HG02840 (cell line): ENCODE results near the gene GLDN.
"Not testable (repeated sequence)": the region's sequence is repeated elsewhere in the genome, so short reads cannot be mapped to it uniquely, and the experiment has no call there.

ENCODE experiments used
- ATAC-seq: cut with Tn5 transposase; IDR thresholded peaks from one replicate; pipeline ENCODE4 v1.9.1; 2021; ENCODE audit warnings: mild to moderate bottlenecking, moderate library complexity, moderate number of reproducible peaks; ENCODE audit not compliant: unreplicated experiment, low FRiP score

The GLDN gene

DNA sequence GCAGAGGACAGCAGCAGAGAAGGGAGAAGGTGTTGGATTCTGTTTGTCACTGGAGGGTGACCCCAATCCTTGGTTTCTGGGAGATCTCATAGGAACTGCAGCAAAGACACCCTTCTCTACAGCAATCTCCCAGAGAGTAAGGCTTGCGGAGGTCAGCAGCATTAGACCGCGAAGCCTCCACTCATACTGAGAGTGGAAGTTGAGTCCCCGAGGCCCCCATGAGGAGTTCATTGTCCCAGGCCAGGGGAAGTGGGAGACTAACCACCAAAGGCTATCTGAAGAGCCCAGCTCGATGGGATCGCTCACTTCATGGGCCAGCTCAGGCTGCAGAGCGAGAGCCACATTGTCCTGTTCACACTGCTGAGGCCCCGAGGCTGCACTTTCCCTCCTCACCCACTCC, 44.6 kb downstream of the GLDN start:
- ATAC-seq = no peak

DNA sequence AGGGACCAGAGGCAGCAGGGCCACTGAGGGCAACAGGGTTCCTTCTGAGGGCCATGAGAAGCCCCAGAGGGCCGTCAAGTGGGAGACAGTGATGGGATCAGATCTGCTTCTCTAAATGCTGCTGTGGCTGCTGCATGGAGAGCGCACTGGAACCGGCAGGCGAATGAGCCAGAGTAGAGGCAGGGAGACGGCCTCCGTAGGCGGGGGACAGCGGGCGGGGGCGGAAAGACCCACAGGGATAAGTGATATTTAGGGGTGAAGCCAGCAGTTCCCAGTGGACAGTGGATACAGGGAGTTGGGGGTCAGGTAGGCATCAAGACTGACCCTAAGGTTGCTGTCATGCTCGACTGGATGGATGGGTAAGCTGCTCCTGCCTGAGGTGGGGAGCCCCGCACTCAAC, 45.0 kb downstream of the GLDN start:
- ATAC-seq = no peak

DNA sequence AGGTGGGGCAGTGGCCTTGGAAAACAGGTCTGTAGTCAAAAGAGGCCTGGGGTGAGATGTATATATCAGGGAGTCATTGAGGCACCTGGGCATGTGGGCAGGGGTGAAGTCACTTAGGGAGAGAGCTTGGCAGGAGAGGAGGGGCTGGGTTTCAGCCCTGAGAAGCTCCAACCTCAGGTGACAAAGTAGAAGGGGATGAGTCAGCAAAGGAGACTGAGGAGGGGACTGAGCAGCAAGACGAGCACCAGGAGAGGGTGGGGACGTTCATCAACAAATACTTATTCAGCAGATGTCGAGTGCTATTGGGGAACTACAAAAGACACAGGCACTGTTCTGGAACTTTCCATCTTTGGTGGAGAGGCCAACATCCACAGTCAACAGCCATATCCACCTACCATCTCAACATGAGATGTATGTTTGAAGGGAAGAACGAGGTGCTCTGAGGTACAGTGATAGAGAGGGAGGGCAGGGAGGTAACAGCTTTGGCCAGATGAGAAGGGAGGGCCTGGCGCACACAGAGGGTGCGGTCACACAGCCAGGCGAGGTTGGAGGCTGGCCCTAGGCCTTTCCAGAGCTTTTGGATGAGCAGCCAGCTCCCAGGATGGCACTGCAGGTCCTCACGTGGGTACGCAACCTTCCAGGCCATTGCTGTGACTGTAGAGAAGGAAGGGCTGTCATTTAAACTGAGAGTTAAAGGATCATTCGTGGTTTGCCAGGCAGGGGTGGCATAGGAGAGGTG, 45.7 kb downstream of the GLDN start:
- no peak for ATAC-seq

DNA sequence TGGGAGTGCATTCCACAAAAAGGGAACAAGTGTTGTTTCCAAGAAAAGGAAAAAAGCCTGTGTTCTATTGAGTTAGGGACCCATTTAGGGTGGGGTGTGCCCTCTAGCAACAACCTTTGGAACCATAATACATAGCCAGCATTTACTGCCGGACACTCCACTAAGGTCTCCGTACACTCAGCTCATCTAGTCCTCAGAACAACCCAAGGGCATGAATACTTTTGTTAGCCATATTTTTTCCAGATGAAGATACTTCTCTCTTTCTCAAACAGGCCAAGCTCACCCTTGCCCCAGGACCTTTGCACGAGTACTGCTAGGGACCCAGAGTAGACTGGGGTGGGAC, 46.2 kb downstream of the GLDN start:
- ATAC-seq = no peak

DNA sequence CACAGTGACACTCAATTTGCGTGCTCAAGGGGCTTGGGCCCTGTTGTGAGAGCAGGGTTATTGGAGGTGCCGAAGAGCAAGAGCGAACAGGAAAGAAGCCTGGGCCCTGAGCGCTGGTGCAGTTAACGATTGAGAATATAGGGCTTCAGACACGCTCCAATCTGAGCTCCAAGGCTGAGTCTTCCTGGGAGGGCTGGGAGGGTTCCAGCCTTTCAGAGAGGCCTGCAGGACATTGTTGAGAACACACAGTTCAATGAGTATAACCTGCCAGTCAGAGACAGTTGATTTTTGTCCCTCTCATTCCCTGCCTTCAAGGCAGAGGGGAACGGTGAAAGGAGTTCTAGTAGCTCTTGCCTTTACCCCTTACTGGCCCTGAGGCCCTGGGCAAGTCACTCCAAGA, 47.3 kb downstream of the GLDN start:
- no peak for ATAC-seq

DNA sequence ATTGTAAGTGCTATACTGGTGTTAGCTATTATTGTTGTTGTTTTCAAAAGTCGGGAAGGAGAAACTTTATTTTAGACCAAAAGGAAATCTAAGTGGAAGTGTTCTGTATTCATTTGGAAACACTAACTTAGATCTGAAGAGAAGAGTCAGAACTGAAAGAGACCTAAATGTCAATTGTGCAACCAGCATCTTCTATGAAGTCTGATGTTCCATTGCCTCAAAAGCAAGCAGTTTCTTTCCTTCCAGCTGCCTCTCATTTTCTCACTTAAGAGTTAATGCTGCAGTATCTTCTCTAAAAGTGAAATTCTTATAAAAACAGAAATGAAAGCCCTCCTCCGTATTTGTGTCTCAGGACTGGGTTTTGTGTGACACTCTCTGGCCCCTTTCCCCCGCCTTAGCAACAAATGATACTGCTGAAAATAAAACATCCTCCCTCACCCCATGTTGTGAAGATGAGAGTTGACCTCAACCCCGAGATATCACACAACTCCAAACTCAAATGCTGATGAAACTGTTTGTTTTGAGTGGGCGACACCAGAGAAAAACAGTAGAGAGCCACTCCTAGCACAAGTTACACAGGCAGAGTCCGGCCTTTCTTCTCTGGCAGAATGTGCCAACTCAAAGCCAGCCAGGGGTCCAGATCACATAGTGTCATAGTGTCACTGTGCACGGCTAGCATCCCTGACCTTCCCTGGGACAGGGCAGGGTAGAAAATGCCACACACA, 48.9 kb downstream of the GLDN start:
- no peak for ATAC-seq

DNA sequence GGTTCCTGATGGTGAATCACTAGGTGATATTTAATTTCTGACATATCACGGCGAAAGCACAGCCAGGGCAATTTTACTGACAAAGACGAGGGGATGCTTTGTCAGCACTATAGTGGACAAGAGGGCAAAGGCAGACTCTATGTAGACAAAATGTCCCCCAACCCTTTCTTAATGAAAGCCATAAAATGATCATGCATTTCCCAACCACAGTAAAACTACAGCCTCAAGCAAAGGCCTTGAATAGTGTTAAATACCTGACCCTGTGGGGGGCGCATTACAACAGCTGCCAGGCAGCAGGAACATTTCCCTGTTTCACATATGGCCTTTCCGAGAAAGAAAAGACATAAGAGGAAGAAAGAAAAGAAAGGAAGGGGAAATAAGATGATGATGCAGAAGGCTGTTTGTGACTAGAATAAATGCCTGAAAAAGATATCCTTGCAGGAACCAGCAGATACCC, 49.5 kb downstream of the GLDN start:
- no peak for ATAC-seq

DNA sequence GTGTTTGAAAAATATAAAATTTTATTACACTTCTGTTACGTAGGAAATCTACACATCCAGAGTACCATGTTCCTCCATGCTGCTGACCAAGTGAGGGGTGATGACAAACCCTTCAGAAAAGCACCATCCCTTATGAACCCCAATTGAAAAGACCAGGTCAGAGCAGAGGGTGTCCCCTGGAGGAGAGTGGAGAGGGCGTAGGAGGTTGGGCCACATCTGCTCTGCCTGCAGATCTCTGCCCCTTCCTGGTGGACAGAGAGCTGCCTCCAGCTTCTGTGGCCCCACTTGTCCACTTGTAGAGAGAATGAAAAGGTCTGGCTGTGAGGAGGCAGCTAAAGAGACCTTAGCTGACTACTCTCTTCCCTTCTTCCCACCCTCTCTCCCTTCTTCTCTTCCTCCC, 55.5 kb downstream of the GLDN start:
- ATAC-seq = no peak

DNA sequence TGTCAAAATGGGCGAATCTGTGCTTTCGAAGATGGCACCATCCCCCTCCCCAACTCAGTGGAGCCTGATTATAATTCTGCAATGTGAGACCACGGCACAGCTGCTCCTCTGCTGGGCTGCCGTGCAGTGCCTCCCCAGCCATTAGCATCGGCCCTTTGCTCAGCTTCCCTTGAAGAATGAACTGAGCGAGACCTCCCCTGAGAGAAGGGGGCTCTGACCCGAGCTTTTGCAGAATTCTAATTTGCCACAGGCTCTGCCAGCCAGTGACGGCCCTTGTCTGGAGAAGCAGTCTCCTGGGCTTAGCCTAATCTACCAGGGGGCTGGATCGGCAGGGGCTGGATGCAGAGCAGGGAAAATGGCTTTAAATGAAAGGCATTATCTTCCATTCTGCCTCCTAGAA, 57.2 kb downstream of the GLDN start:
- no peak for ATAC-seq

DNA sequence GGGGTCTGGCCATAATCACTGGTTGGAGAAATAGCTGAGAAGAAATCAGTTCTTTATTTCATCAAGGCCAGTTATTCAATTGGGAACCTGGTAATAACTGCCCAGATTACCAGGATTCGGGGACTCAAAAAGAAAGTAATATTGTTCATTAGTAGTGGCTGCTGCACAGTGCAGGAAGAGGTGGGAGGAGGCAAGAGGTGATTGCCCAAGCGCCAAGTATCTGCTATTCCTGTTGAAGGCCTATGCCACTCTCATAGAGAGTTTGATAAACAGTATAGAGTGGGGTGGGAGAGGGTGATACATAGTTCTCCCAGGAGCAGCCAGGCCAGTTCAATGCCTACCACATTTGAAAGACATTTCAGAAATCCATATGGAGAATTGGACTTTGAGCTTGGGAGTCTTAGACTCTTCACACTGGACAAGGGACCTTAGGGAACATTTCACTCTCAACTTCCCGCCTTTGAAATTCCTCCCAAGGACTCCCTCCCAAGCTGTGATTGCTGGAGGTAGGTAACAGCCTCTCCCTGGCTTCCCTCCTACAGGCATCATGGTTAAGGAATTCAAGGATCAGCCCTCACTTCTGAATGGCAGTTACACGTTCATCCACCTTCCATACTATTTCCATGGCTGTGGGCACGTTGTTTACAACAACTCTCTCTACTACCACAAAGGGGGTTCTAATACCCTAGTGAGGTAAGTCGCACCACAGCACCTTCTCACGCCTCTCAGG, 59.8 kb downstream of the GLDN start:
- ATAC-seq = no peak

DNA sequence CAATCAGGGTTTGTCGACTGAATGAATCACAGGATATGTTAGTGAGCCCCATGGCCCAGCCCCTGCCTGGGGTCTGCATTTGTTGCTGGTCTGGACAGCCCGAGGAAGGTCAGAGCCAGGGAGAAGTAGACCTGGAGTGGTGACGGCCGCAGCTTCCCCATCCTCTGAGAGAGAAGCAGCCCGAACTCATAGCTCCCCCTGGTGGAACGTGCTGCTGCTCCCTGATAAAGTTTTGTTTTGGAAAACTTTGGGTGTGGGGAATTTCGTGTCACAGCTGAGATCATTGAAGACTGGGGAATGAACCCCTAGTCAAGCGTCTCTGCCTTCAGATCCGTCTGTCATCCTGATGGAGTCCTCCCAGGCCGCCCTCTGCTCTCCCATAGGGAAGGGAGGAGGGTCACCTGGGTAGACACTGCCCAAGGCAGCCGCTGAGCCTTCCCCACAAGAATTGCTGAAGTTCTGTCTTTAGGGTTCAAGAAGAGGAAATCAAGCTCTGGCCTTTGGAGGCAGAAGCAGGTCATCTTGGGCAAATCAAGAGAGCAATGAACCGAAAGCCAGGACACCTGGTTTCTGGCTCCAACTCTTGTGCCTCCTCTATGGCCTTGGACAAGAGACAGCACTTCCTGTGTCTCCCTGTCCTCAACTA, 60.5 kb downstream of the GLDN start:
- ATAC-seq = no peak

DNA sequence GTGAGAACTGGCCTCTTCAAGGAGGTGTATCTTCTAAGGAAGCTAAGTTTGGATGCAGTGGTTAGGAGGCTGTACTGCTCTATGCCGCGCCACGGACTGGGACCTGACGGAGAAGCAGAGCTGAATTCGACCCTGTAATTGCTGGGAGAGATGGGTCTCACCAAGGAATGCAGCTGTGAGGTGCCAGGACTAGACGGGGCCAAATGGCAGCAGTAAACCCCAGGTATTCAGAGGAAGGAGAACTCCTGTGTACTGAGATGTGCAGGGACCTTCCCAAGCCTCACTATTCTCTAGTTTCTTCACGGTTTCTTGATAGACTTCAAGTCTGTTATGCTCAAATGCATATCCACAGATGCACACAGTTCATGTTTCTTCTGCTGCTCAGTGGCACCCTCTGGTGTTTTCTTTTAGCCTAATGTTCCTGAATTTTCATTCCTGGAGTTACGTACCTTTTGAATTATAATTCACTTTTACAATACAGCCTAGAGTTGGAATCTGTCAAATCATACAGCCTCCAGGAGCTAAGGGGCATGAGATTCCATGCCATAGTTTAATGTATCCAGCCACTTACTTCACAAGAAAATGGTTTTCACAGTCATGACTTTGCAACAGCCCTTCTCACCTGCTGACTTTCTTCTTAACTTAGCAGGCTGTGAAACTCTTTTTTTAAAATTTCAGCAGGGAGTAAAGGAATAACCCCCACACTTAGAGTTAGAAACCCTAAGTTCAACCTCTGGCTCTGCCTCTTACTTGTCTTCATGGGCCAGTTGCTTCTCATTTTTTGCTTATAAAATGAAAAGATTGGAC, 61.8 kb downstream of the GLDN start:
- ATAC-seq = no peak

DNA sequence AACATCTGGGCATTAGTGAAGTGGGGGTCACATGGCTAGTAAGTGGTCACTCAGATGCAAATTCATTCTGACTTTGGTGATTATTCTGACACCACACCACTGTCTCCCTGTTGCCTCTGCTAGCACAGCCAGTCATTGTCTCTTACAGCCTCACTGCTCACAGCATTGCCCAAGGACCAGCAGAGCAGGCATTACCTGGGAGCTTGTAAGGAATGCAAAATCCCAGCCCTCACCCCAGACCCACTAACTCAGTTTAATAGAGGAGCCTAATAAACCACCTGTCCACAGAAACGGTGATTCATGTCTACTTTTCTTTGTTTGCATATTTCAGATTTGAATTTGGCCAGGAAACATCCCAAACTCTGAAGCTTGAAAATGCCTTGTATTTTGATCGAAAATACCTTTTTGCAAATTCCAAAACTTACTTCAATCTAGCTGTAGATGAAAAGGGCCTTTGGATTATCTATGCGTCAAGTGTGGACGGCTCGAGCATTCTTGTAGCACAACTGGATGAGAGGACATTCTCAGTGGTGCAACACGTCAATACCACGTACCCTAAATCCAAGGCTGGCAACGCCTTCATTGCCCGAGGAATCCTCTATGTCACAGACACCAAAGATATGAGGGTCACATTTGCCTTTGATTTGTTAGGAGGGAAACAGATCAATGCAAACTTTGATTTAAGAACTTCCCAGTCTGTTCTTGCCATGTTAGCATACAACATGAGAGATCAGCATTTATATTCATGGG, 62.7 kb downstream of the GLDN start:
- no peak for ATAC-seq

DNA sequence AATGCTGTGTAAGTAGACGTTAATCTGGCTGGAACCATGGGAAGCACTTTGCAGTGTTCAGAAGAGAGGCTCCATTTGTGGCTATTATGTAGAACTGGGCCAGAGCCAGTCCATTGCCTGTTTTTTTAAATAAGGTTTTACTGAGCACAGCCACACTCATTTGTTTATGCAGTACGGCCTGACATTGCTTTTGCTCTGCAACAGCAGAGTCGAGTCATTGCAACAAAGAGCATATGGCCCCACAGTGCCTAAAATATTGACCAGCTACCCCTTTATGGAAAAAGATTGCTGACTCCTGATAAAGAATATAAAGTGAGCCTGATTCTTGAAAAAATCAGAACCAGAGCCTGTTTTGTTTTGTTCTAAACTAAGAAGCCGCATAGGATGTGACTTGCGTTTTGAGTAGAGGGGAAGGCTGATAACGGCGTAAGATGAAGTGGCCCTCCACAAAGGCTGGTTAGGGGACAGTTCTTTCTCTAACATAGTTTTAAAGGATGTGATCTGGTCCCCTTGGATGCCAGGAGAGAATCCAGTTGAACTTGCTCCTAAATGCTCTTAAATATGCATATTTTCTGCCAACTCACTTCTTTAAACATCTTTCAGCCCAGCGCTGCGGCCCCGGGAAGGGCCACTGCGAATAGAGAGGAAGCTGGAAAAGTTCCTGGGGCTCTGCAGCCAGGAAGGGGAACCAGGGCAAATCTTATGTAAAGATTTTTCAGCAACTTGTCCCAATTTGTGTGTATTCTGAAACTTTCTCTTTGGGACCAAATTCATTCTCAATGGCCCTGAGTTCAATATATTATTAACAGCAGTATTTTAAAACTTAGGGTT, 64.5 kb downstream of the GLDN start:
- no peak for ATAC-seq

DNA sequence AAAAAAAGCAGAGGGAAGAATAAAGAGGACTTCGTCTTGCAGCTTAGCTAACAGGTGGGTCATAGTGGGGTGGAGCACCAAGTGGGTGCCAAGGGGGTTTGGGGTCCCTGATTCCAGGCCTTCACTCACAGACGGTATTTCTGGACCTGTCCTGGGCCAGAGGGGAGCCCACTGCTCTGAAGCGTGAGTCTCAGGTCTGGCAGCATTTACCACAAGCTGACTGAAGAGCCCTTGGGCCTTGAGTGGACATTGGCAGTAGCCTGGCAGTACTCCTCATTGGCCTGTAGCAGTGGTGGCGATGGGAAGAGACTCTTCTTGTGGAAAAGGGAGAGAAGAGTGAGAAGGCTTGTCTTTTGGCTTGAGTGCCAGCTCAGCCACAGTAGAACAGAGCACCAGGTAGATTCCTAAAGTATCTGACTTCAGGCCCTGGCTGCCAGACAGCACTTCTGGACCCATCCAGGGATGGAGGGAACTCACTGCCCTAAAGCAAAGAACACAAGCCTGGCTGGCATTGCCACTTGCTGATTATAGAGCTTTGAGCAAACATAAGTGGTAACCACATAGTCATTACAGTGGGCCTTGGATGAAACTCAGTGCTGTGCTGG, 72.9 kb downstream of the GLDN start:
- ATAC-seq = no peak

DNA sequence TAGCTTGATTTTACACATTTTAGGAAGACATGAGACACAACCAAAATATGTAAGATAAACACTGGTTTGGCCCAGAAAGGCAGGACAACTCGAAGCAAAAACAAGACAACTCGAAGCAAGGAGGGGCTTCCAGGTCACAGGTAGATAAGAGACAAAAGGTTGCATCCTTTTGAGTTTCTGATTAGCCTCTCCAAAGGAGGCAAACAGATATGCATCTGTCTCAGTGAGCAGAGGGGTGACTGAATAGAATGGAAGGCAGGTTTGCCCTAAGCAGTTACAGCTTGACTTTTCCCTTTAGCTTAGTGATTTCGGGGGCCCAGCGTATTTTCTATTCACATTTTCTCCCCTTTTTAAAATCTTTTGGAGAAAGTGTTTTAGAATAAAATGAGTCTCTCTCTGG, 74.7 kb downstream of the GLDN start:
- no peak for ATAC-seq

DNA sequence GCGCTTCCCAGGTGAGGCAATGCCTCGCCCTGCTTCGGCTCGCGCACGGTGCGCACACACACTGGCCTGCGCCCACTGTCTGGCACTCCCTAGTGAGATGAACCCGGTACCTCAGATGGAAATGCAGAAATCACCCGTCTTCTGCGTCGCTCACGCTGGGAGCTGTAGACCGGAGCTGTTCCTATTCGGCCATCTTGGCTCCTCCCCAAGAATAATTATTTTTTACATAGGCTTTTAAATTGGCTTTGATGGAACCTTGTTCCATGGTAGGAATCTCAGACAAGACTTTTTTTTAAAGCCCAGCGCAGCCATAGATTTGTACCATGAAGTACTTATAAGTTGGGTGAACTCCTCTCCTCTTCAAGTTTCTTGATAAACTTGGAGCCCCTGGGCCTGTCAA, 81.6 kb downstream of the GLDN start:
- not testable (repeated sequence) for ATAC-seq

DNA sequence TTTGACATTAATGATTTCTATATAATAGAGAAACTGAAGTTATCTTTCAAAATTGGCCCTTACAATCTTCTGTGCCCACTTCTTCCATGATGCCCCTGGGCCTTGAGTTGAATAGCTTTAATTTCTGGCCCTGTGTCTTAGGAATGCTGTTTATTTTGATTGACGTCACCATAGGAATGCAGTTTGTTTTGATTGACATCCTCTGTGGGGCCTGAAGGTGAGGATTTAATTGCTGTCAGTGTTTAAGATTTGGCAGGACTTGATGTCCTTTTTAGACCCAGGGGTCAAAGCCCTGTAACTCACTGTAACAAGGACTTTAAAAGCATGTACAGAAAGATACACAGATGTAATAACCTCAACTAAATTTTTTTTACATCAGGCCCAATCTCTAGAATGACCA, 83.3 kb downstream of the GLDN start:
- ATAC-seq = no peak
